Naive thymus-derived CD8-positive, alpha-beta T cell (primary cell): ENCODE measurements around the gene HDAC3. TPM values are rescaled to one million over a fixed set of nuclear protein-coding genes. Genes with fewer than 3 reads are reported as not detected.

Source experiments
- ATAC-seq, 2 donors: fragments of 150-1000 bp; cut with Tn5 transposase in 1 of 2; sonication (Bioruptor Pico), chemical (Tn5 transposase) in 1 of 2; 1 replicate in 1 of 2; 2 replicates in 1 of 2; pipeline ENCODE4 v1.10.0; 2021; ENCODE audit warnings: mild to moderate bottlenecking in 2 of 2, moderate library complexity in 2 of 2
- POLR2A ChIA-PET: fragments of 350-600 bp; sonication (Branson Sonifier 250); formaldehyde crosslinking; loops from one replicate; lab custom pipeline; 2021; ENCODE audit warnings: antibody characterized with exemption; lab: Charles Lee
- DNase-seq, 10 donors: peaks; one replicate each; pipeline versions ENCODE4 v3.0.0 to v3.0.0-alpha.2; 2020 to 2022
- H3K27ac Mint-ChIP-seq, 10 donors: one replicate each; pipeline ENCODE4 v1.8.0; 2020 to 2022; ENCODE audit warnings: mild to moderate bottlenecking in 10 of 10, mixed read lengths in 10 of 10, moderate library complexity in 4 of 10, inconsistent platforms in 1 of 10
- H3K27me3 Mint-ChIP-seq, 5 donors: one replicate each; pipeline ENCODE4 v1.8.0; 2021 to 2022; ENCODE audit warnings: mixed read lengths in 5 of 5
- H3K36me3 Mint-ChIP-seq, 3 donors: one replicate each; pipeline ENCODE4 v1.8.0; 2020 to 2022; ENCODE audit warnings: mixed read lengths in 3 of 3, mild to moderate bottlenecking in 2 of 3, inconsistent platforms in 1 of 3
- H3K4me1 Mint-ChIP-seq, 4 donors: one replicate each; pipeline ENCODE4 v1.8.0; 2021 to 2022; ENCODE audit warnings: mixed read lengths in 4 of 4
- H3K4me3 Mint-ChIP-seq, 10 donors: one replicate each; pipeline ENCODE4 v1.8.0; 2020 to 2022; ENCODE audit warnings: mild to moderate bottlenecking in 10 of 10, mixed read lengths in 10 of 10, moderate library complexity in 6 of 10, inconsistent platforms in 1 of 10
- H3K9me3 Mint-ChIP-seq, 9 donors: one replicate each; pipeline ENCODE4 v1.8.0; 2020 to 2022; ENCODE audit warnings: mixed read lengths in 9 of 9, mild to moderate bottlenecking in 3 of 9, inconsistent platforms in 1 of 9, moderate library complexity in 1 of 9
- polyA plus RNA-seq, 3 donors: library from polyadenylated mRNA; unstranded; fragments of 300-500 nt; fragmentation: Illumina TruSeq; gene quantifications; one replicate each; pipeline ENCODE4 v1.2.3, GENCODE V29; 2021
- total RNA-seq, 8 experiments: library from RNA in 2 of 8; stranded (reverse) in 2 of 8; gene quantifications; one replicate each; pipeline ENCODE4 v1.2.3 and lab custom pipeline; 2021 to 2026

Gene HDAC3
- total and polyA plus RNA-seq, 5 experiments from 2014 or later: 71.1 to 100 (median 85.7) TPM

DNA sequence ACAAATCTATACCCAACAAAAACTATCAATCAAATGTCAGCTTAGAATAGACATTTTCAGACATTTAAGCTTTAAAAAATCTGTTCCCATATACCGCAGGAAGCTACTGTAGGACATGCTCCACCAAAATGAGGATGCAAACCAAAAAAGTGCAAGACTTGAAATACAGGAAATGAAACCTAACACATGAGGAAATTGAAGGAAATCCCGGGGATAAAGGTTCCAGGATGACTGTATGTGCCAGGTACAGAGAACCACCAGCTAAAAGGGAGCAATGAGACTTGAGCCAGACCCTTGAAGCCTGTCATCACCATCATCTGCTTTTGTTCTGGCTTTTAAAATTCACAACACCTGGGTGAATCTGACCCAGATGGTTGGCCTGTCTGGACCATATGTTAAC is 39.3 kb downstream of the HDAC3 start:
- Mint-ChIP-seq H3K27ac (peak overlapping the region in 9 of 10 donors; percentile 4 to 95 (median 77)), H3K27me3 (no peaks in the 10 kb centered on the region), H3K36me3 (peaks cover 0 to 33% (median 9%) of the 10 kb centered on the region in 3 donors), H3K4me1 (peaks cover 28 to 82% (median 69%) of the 10 kb centered on the region in 4 donors), H3K4me3 (peak overlapping the region in 5 of 10 donors; percentile 34 to 56 (median 43)), H3K9me3 (no peaks in the 10 kb centered on the region)
- POLR2A ChIA-PET: interaction anchor here (1.3 to 3.3 kb wide), 3 partner anchors 20 to 34 kb away, joined by 3 to 17 read pairs (median 6); partner anchors contain the start of gene DIAPH1
- ATAC-seq (no peak), DNase-seq (no peak)

GRCh38 chr5:141596867-141597266 is 39.8 kb downstream of the HDAC3 start:
- Mint-ChIP-seq H3K9me3 (no peaks in the 10 kb centered on the region), H3K36me3 (peaks cover 0 to 38% (median 9%) of the 10 kb centered on the region in 3 donors), H3K4me1 (peaks cover 32 to 81% (median 71%) of the 10 kb centered on the region in 4 donors), H3K27ac (peak overlapping the region in 9 of 10 donors; percentile 37 to 95 (median 75)), H3K4me3 (peak overlapping the region in 7 of 10 donors; percentile 0 to 50 (median 35)), H3K27me3 (no peaks in the 10 kb centered on the region)
- ATAC-seq: no peak
- POLR2A ChIA-PET: interaction anchor here (1.6 to 3.3 kb wide), 2 partner anchors 20 to 22 kb away, joined by 6 to 17 read pairs; partner anchors contain the start of gene DIAPH1
- no peak for DNase-seq

DNA sequence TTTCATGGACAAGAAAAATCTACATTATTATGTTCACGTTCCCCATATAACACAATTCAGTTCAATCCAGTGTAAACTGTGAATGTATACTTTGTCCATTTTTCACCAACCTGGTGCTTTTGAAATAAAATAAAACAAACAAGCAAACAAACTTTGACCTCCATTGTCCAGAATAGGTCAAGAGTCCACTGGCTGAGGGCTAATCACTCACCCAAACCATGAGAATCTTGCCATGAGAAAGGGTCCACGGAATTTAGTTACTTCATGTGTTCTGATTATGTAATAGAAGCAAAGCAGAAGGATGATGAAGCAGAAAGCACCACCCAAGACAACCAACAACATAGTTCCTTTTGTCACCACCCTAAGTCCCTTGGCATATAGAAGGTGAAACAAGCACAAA is 46.5 kb downstream of the HDAC3 start:
- Mint-ChIP-seq H3K4me3 (no peak overlapping the region), H3K36me3 (peaks cover 0 to 72% (median 5%) of the 10 kb centered on the region in 3 donors), H3K4me1 (peaks cover 33 to 58% (median 51%) of the 10 kb centered on the region in 4 donors), H3K27ac (peak overlapping the region in 4 of 10 donors; percentile 4 to 38 (median 30)), H3K9me3 (no peaks in the 10 kb centered on the region), H3K27me3 (no peaks in the 10 kb centered on the region)
- POLR2A ChIA-PET: interaction anchor here (0.6 to 1.5 kb wide), 5 partner anchors 16 to 48 kb away, joined by 3 to 5 read pairs (median 4); partner anchors contain the start of gene DIAPH1
- no peak for DNase-seq
- no peak for ATAC-seq

- ATAC-seq: no peak
- Mint-ChIP-seq H3K27me3 (no peaks in the 10 kb centered on the region), H3K9me3 (no peaks in the 10 kb centered on the region), H3K4me3 (no peak overlapping the region), H3K27ac (peak overlapping the region in 4 of 10 donors; percentile 12 to 66 (median 56)), H3K4me1 (peaks cover 26 to 43% (median 34%) of the 10 kb centered on the region in 4 donors), H3K36me3 (peaks cover 9 to 82% (median 13%) of the 10 kb centered on the region in 3 donors)
- DNase-seq: no peak
- POLR2A ChIA-PET: interaction anchor here (2.1 kb wide), 1 partner anchor 33 kb away, joined by 8 read pairs; the partner anchor contains the start of gene DIAPH1
Measured at GRCh38 chr5:141586246-141586645, 50.4 kb downstream of the HDAC3 start.

GRCh38 chr5:141585594-141585993 is 51.1 kb downstream of the HDAC3 start:
- ATAC-seq (no peak), DNase-seq (no peak)
- Mint-ChIP-seq H3K27ac (peak overlapping the region in 1 of 10 donors; percentile 66), H3K9me3 (no peaks in the 10 kb centered on the region), H3K4me3 (no peak overlapping the region), H3K27me3 (no peaks in the 10 kb centered on the region), H3K36me3 (peaks cover 11 to 86% (median 13%) of the 10 kb centered on the region in 3 donors), H3K4me1 (peaks cover 19 to 37% (median 28%) of the 10 kb centered on the region in 4 donors)
- POLR2A ChIA-PET: no interaction called here

DNA sequence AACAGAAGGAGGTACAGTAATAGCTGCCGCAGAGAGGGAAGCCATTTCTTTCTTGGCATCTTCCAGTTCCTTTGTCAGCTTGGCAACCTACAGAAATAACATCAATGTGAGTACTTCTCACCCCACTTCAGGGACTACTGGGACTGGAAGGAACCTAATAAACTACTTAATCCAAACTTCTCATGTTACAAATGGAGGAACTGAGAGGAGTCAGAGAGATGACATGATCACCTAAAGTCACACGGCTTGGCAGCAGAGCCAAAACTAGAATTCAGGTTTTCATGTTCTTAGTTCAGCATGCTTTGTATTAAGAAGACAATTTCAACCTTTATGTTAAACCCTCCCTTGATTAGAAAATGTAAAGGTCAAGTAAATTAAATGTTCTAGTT is 62.5 kb downstream of the HDAC3 start:
- Mint-ChIP-seq H3K36me3 (peaks cover 2 to 96% (median 41%) of the 10 kb centered on the region in 3 donors), H3K9me3 (no peaks in the 10 kb centered on the region), H3K4me1 (peaks cover 0 to 10% (median 3%) of the 10 kb centered on the region in 4 donors), H3K4me3 (no peak overlapping the region), H3K27ac (no peak overlapping the region), H3K27me3 (no peaks in the 10 kb centered on the region)
- DNase-seq (no peak), ATAC-seq (no peak)
- POLR2A ChIA-PET: no interaction called here

GRCh38 chr5:141573489-141574121 is 63.0 kb downstream of the HDAC3 start:
- ATAC-seq (no peak), DNase-seq (no peak)
- Mint-ChIP-seq H3K27me3 (no peaks in the 10 kb centered on the region), H3K27ac (no peak overlapping the region), H3K9me3 (no peaks in the 10 kb centered on the region), H3K4me1 (peaks cover 0 to 10% (median 3%) of the 10 kb centered on the region in 4 donors), H3K36me3 (peaks cover 0 to 96% (median 37%) of the 10 kb centered on the region in 3 donors), H3K4me3 (no peak overlapping the region)
- POLR2A ChIA-PET: no interaction called here

Other genes starting within 250 kb of the HDAC3 start
- gene PCDHGB4, start 249.2 kb downstream of the HDAC3 start, total RNA-seq: under 1 TPM; 0.13 to 0.25 TPM
- under 1 TPM in 1 of 3 donors, not detected in 2; 0.23 TPM for gene PCDHGB4, start 249.2 kb downstream of the HDAC3 start, polyA plus RNA-seq
- under 1 TPM; 0.16 to 0.22 TPM for gene PCDHGA8, start 244.2 kb downstream of the HDAC3 start, total RNA-seq
- not detected for gene PCDHGA8, start 244.2 kb downstream of the HDAC3 start, polyA plus RNA-seq
- under 1 TPM; 0.33 to 0.47 TPM for gene PCDHGB5, start 238.9 kb downstream of the HDAC3 start, total RNA-seq
- gene PCDHGB5, start 238.9 kb downstream of the HDAC3 start, polyA plus RNA-seq: under 1 TPM; 0.24 to 0.42 (median 0.24) TPM
- gene PCDHGA9, start 234.1 kb downstream of the HDAC3 start, total RNA-seq: under 1 TPM; 0.13 to 0.19 TPM
- gene PCDHGA9, start 234.1 kb downstream of the HDAC3 start, polyA plus RNA-seq: under 1 TPM in 1 of 3 donors, not detected in 2; 0.14 TPM
- gene PCDHGB6, start 228.8 kb downstream of the HDAC3 start, total RNA-seq: under 1 TPM; 0.21 to 0.30 TPM
- under 1 TPM in 1 of 3 donors, not detected in 2; 0.13 TPM for gene PCDHGB6, start 228.8 kb downstream of the HDAC3 start, polyA plus RNA-seq
- gene PCDHGA10, start 223.9 kb downstream of the HDAC3 start, total RNA-seq: under 1 TPM; 0.31 to 0.41 TPM
- not detected for gene PCDHGA10, start 223.9 kb downstream of the HDAC3 start, polyA plus RNA-seq
- gene PCDHGB7, start 219.2 kb downstream of the HDAC3 start, total RNA-seq: under 1 TPM; 0.16 to 0.25 TPM
- not detected for gene PCDHGB7, start 219.2 kb downstream of the HDAC3 start, polyA plus RNA-seq
- gene PCDHGA11, start 215.8 kb downstream of the HDAC3 start, total RNA-seq: under 1 TPM; 0.10 to 0.36 TPM
- not detected for gene PCDHGA11, start 215.8 kb downstream of the HDAC3 start, polyA plus RNA-seq
- under 1 TPM in 1 of 2 experiments, not detected in 1; 0.22 TPM for gene PCDHGA12, start 206.3 kb downstream of the HDAC3 start, total RNA-seq
- gene PCDHGA12, start 206.3 kb downstream of the HDAC3 start, polyA plus RNA-seq: under 1 TPM in 2 of 3 donors, not detected in 1; 0.06 to 0.07 TPM
- not detected for gene PCDHGC3, start 160.9 kb downstream of the HDAC3 start, total RNA-seq
- gene PCDHGC3, start 160.9 kb downstream of the HDAC3 start, polyA plus RNA-seq: under 1 TPM in 2 of 3 donors, not detected in 1; 0.18 to 0.25 TPM
- gene PCDHGC4, start 151.8 kb downstream of the HDAC3 start, total RNA-seq: not detected
- not detected for gene PCDHGC4, start 151.8 kb downstream of the HDAC3 start, polyA plus RNA-seq
- gene PCDHGC5, start 147.8 kb downstream of the HDAC3 start, total RNA-seq: not detected
- not detected for gene PCDHGC5, start 147.8 kb downstream of the HDAC3 start, polyA plus RNA-seq
- 100 to 1,000 TPM; 171 to 183 TPM for gene DIAPH1, start 17.8 kb downstream of the HDAC3 start, total RNA-seq
- 100 to 1,000 TPM in 1 of 3 donors, 10 to 100 TPM in 2; 87.4 to 105 (median 92.9) TPM for gene DIAPH1, start 17.8 kb downstream of the HDAC3 start, polyA plus RNA-seq
- gene RELL2, start 148 bp upstream of the HDAC3 start, total RNA-seq: 10 to 100 TPM; 22.3 to 23.9 TPM
- gene RELL2, start 148 bp upstream of the HDAC3 start, polyA plus RNA-seq: 1 to 10 TPM; 2.6 to 3.9 (median 3.4) TPM
- gene FCHSD1, start 14.6 kb upstream of the HDAC3 start, total RNA-seq: 100 to 1,000 TPM; 110 to 115 TPM
- 1 to 10 TPM; 8.8 to 9.4 (median 9.3) TPM for gene FCHSD1, start 14.6 kb upstream of the HDAC3 start, polyA plus RNA-seq
- 10 to 100 TPM; 38.2 to 41.4 TPM for gene ARAP3, start 45.4 kb upstream of the HDAC3 start, total RNA-seq
- not detected for gene ARAP3, start 45.4 kb upstream of the HDAC3 start, polyA plus RNA-seq
- not detected for gene PCDH1, start 241.6 kb upstream of the HDAC3 start, total RNA-seq
- gene PCDH1, start 241.6 kb upstream of the HDAC3 start, polyA plus RNA-seq: 1 to 10 TPM in 1 of 3 donors, under 1 TPM in 1, not detected in 1; 0.06 to 1.3 TPM